Gastroesophageal sphincter (tissue), 3 donors: ENCODE data around the gene OTOGL.

Source experiments
- POLR2AphosphoS5 ChIP-seq: sonication (generic); formaldehyde crosslinking; IDR thresholded peaks from one replicate; pipeline ENCODE4 v1.6.1; 2017; ENCODE audit warnings: antibody characterized with exemption
- TF ChIP-seq, protein P1 (sequence below), 4 experiments: fragments of 200-600 bp in 2 of 4; fragments of 450-650 bp in 2 of 4; sonication (generic) in 1 of 4; IDR thresholded peaks; one replicate each; pipeline ENCODE4 v1.5.1; 2017 to 2019; ENCODE audit warnings: antibody characterized with exemption in 4 of 4, mild to moderate bottlenecking in 2 of 4, moderate library complexity in 2 of 4

GRCh38 chr12:80257920-80258319 is 158.6 kb downstream of the OTOGL start:
- TF ChIP-seq, protein P1, sequence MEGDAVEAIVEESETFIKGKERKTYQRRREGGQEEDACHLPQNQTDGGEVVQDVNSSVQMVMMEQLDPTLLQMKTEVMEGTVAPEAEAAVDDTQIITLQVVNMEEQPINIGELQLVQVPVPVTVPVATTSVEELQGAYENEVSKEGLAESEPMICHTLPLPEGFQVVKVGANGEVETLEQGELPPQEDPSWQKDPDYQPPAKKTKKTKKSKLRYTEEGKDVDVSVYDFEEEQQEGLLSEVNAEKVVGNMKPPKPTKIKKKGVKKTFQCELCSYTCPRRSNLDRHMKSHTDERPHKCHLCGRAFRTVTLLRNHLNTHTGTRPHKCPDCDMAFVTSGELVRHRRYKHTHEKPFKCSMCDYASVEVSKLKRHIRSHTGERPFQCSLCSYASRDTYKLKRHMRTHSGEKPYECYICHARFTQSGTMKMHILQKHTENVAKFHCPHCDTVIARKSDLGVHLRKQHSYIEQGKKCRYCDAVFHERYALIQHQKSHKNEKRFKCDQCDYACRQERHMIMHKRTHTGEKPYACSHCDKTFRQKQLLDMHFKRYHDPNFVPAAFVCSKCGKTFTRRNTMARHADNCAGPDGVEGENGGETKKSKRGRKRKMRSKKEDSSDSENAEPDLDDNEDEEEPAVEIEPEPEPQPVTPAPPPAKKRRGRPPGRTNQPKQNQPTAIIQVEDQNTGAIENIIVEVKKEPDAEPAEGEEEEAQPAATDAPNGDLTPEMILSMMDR (IDR thresholded peaks at IDR 0.05) = no peak
- no peak for TF ChIP-seq POLR2AphosphoS5
